OCI-LY1 (cell line): Measurements from ENCODE around the gene CGB5.

Experiments
- H2AFZ ChIP-seq: fragments of 200-600 bp; sonication (generic), shearing (Covaris generic); 2 replicates; pipeline ENCODE4 v1.6.0; 2014; ENCODE audit warnings: antibody characterized with exemption, mild to moderate bottlenecking, low read length
- H3F3A ChIP-seq: fragments of 200-600 bp; sonication (generic), shearing (Covaris generic); 2 replicates; pipeline ENCODE4 v1.6.0; 2014; ENCODE audit warnings: mild to moderate bottlenecking, antibody characterized with exemption, low read length, moderate library complexity; ENCODE audit not compliant: insufficient read depth
- H3K27ac ChIP-seq: fragments of 200-600 bp; sonication (generic); 2 replicates; pipeline ENCODE4 v1.5.1; 2014; ENCODE audit warnings: low read length, mixed run types, mild to moderate bottlenecking, low read depth; ENCODE audit not compliant: poor library complexity, severe bottlenecking
- H3K27me3 ChIP-seq: fragments of 200-600 bp; sonication (generic); 2 replicates; pipeline ENCODE4 v1.6.0; 2014; ENCODE audit warnings: antibody characterized with exemption, mild to moderate bottlenecking, low read length, moderate library complexity; ENCODE audit not compliant: insufficient read depth
- H3K36me3 ChIP-seq: fragments of 200-600 bp; sonication (generic); 2 replicates; pipeline ENCODE4 v1.6.1; 2014; ENCODE audit warnings: mild to moderate bottlenecking, antibody characterized with exemption, low read length, moderate library complexity, mixed read lengths; ENCODE audit not compliant: insufficient read depth
- H3K4me1 ChIP-seq: fragments of 200-600 bp; sonication (generic); 2 replicates; pipeline ENCODE4 v1.5.1; 2014; ENCODE audit warnings: mild to moderate bottlenecking, low read length, moderate library complexity; ENCODE audit not compliant: insufficient read depth, severe bottlenecking
- H3K4me2 ChIP-seq: fragments of 200-600 bp; sonication (generic), shearing (Covaris generic); 2 replicates; pipeline ENCODE4 v1.6.1; 2014; ENCODE audit warnings: low read length
- H3K4me3 ChIP-seq: fragments of 200-600 bp; sonication (generic); 2 replicates; pipeline ENCODE4 v1.5.1; 2014; ENCODE audit warnings: low read length, low read depth, mild to moderate bottlenecking, mixed read lengths; ENCODE audit not compliant: poor library complexity, severe bottlenecking
- H3K79me2 ChIP-seq: fragments of 200-600 bp; shearing (Covaris generic); 2 replicates; pipeline ENCODE4 v1.6.1; 2016; ENCODE audit warnings: mixed run types, low read length, mixed read lengths; ENCODE audit not compliant: insufficient read depth
- H3K9ac ChIP-seq: fragments of 200-600 bp; sonication (generic), shearing (Covaris generic); 2 replicates; pipeline ENCODE4 v1.6.1; 2014; ENCODE audit warnings: mild to moderate bottlenecking, low read length, mixed read lengths
- H3K9me2 ChIP-seq: fragments of 200-600 bp; sonication (generic), shearing (Covaris generic); 2 replicates; pipeline ENCODE4 v1.6.1; 2014; ENCODE audit warnings: low read depth, mild to moderate bottlenecking, low read length, mixed read lengths
- H3K9me3 ChIP-seq: fragments of 200-600 bp; shearing (Covaris generic); 2 replicates; pipeline ENCODE4 v1.6.1; 2014; ENCODE audit warnings: low read length, mixed read lengths
- H4K20me1 ChIP-seq: fragments of 200-600 bp; sonication (generic), shearing (Covaris generic); 2 replicates; pipeline ENCODE4 v1.6.0; 2016; ENCODE audit warnings: mild to moderate bottlenecking, low read length; ENCODE audit not compliant: insufficient read depth
- CTCF ChIP-seq: fragments of 200-600 bp; sonication (generic), shearing (Covaris generic); IDR thresholded peaks from 2 replicates; pipeline ENCODE4 v1.5.1; 2017; ENCODE audit warnings: mild to moderate bottlenecking, antibody characterized with exemption, low read length, moderate library complexity, mixed read lengths
- EZH2 ChIP-seq: fragments of 200-600 bp; sonication (generic), shearing (Covaris generic); IDR thresholded peaks from 2 replicates; pipeline ENCODE4 v1.8.0; 2017; ENCODE audit warnings: borderline replicate concordance, mixed run types, mild to moderate bottlenecking, antibody characterized with exemption, low read length, moderate library complexity, mixed read lengths

The CGB5 gene

GRCh38 chr19:49086296-49086695 lies 42.6 kb downstream of the CGB5 start:
- Histone ChIP-seq H3K9me3 (no peaks in the 10 kb centered on the region), H2AFZ (no peak overlapping the region), H3K79me2 (peaks cover 40% of the 10 kb centered on the region), H3K4me2 (peak overlapping the region; percentile 95), H3K27ac (no peak overlapping the region), H3K27me3 (peaks cover 3% of the 10 kb centered on the region; the same call in 1 of the 2 replicates), H3F3A (no peaks in the 10 kb centered on the region), H3K4me1 (peaks cover 23% of the 10 kb centered on the region), H3K4me3 (peak overlapping the region; percentile 95), H3K9me2 (no peaks in the 10 kb centered on the region), H3K9ac (peak overlapping the region; percentile 98), H3K36me3 (peaks cover 50% of the 10 kb centered on the region), H4K20me1 (peaks cover 9% of the 10 kb centered on the region; the same call in 1 of the 2 replicates)
- TF ChIP-seq CTCF (no peak), EZH2 (no peak)

DNA sequence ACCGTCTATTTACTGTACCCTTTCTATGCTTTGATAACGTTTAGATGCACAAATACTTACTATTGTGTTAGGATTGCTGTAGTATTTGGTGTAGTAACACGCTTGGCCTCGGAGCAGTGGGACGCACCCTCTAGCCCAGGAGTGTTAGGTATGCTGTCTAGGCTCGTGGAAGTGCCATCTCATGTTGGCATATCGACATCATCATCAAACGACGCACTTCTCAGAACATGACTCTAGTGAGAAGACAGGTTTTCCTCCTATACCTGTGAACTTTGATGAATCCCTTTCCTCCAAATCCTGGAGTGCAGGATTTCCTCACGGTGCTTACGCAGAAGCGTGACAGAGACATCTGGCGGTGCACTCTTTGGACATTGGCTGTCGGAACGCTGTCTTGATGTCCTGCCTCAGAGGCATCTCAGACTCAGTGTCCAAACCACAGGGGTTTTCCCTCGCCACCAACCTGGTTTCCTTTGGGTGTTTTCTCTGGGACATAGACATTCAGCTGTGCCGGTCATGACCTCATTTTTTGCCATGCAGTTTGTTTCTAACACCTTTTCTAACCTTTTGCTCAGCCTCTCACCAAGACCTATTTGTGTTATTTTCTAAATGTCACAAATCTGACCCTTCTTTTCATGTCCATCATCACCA lies 47.9 kb downstream of the CGB5 start:
- peaks cover 92% of the 10 kb centered on the region for H3K36me3 ChIP-seq
- H3K4me2 ChIP-seq, result no peak overlapping the region
- no peaks in the 10 kb centered on the region for H3K27me3 ChIP-seq
- 0 out of 2 replicates have a peak, but pooled peaks cover 4% of the 10 kb centered on the region for H4K20me1 ChIP-seq
- no peaks in the 10 kb centered on the region for H3K9me3 ChIP-seq
- H2AFZ ChIP-seq, result no peak overlapping the region
- no peaks in the 10 kb centered on the region for H3K9me2 ChIP-seq
- no peak overlapping the region for H3K4me3 ChIP-seq
- no peak overlapping the region for H3K27ac ChIP-seq
- H3K79me2 ChIP-seq, result peaks cover 29% of the 10 kb centered on the region
- TF ChIP-seq CTCF (no peak), EZH2 (no peak)
- no peaks in the 10 kb centered on the region for H3F3A ChIP-seq
- H3K4me1 ChIP-seq, result peaks cover 14% of the 10 kb centered on the region
- no peak overlapping the region for H3K9ac ChIP-seq

DNA sequence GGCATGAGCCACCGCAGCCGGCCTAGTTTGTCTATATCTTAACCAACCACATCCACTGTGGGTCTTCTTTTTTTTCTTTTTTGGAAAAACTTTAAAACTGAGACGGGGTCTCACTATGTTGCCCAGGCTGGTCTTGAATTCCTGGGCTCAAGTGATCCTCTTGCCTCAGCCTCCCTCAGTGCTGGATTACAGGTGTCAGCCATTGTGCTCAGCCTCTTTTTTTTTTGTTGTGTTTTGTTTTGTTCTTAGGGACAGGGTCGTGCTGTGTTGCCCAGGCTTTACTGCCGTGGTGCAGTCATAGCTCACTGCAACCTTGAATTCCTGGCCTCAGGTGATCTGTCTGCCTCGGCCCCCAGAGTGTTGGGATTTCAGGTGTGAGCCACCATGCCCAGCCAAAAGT lies 49.0 kb downstream of the CGB5 start:
- Histone ChIP-seq H3K9me3 (no peaks in the 10 kb centered on the region), H3K79me2 (peaks cover 17% of the 10 kb centered on the region), H3K4me2 (no peak overlapping the region), H3K9ac (no peak overlapping the region), H3K36me3 (peaks cover 92% of the 10 kb centered on the region), H3F3A (peaks cover 3% of the 10 kb centered on the region), H4K20me1 (0 out of 2 replicates have a peak, but pooled peaks cover 4% of the 10 kb centered on the region), H3K4me3 (no peak overlapping the region), H2AFZ (no peak overlapping the region), H3K27me3 (no peaks in the 10 kb centered on the region), H3K27ac (no peak overlapping the region), H3K4me1 (peaks cover 2% of the 10 kb centered on the region), H3K9me2 (no peaks in the 10 kb centered on the region)
- no peak for TF ChIP-seq CTCF
- no peak for TF ChIP-seq EZH2
